Heart left ventricle (tissue), 13 donors: ENCODE results near the gene MEGF10.

ENCODE experiments used
- CTCF ChIP-seq, 12 donors: fragments of 200-600 bp; sonication (generic) in 4 of 12; IDR thresholded peaks; one replicate each; pipeline versions ENCODE4 v1.5.0 to v1.8.0; 2018 to 2022; ENCODE audit warnings: antibody characterized with exemption in 12 of 12, mild to moderate bottlenecking in 5 of 12
- POLR2A ChIP-seq, 2 donors: fragments of 450-650 bp; IDR thresholded peaks; one replicate each; pipeline ENCODE4 v1.6.1; 2017; ENCODE audit warnings: antibody characterized with exemption in 2 of 2, mild to moderate bottlenecking in 2 of 2, moderate library complexity in 2 of 2
- donor health status: ischemic (EF 13 %, LVEDD 7.1; RV severe dilation, severe dysfunction).
- donor health status: DM: no; HTN: yes; CAD: no.
- donor health status: DM: no; HTN: no; CAD: no.
- donor health status: ischemic (EF 25% LVEDD 6.9; RV normal size, moderate dysfunction).
- donor health status: ischemic (EF 25% LVEDD 5.7; RV mildly dilated, moderate dysfunction).
- donor health status: ischemic (EF 35%, LVEDD 5.7; RV mildly dilated, moderate dysfunction).
- donor health status: nonischemic (EF 11% LVEDD 7.7; RV severe dilation, severe dysfunction).
- donor health status: DM: yes; HTN: yes; CAD: no.
- donor health status: PGD.
- donor health status: ischemic (EF 29% LVEDD 5.4; RV normal size, mild dysfunction).
- donor health status: nonischemic (EF 23%, LVEDD 6.1; RV moderate dilation, normal function).

- no peak for TF ChIP-seq CTCF (IDR thresholded peaks at IDR 0.05)
- TF ChIP-seq POLR2A (IDR thresholded peaks at IDR 0.05) = no peak
Measured at GRCh38 chr5:127435821-127436220, 145.2 kb downstream of the MEGF10 start.
